ENCODE results near the gene PPARA.

The PPARA gene

GRCh38 chr22:46145896-46146295 lies 4.4 kb upstream of the PPARA start:
- DNase-seq, result peak; percentile 23

GRCh38 chr22:46146329-46146728 lies 4.0 kb upstream of the PPARA start:
- DNase-seq, result no peak

GRCh38 chr22:46147061-46147460 lies 3.3 kb upstream of the PPARA start:
- DNase-seq, result peak; percentile 42

GRCh38 chr22:46147471-46148267 lies 2.7 kb upstream of the PPARA start:
- DNase-seq, result no peak

- DNase-seq, result peak; percentile 40
Measured at GRCh38 chr22:46148336-46148735, 2.0 kb upstream of the PPARA start.

- DNase-seq, result peak; percentile 60
Measured at GRCh38 chr22:46148816-46149511, 1.4 kb upstream of the PPARA start.

- DNase-seq, result peak; percentile 65
Measured at GRCh38 chr22:46149512-46150033, 753 bp upstream of the PPARA start.

- DNase-seq, result peak; percentile 70
Measured at GRCh38 chr22:46150655-46151477, 540 bp downstream of the PPARA start.

GRCh38 chr22:46153930-46154329 lies 3.6 kb downstream of the PPARA start:
- no peak for DNase-seq

GRCh38 chr22:46156031-46156430 lies 5.7 kb downstream of the PPARA start:
- no peak for DNase-seq

GRCh38 chr22:46158283-46158682 lies 8.0 kb downstream of the PPARA start:
- no peak for DNase-seq

GRCh38 chr22:46159212-46159611 lies 8.9 kb downstream of the PPARA start:
- DNase-seq, result no peak

GRCh38 chr22:46159777-46160176 lies 9.5 kb downstream of the PPARA start:
- no peak for DNase-seq

- DNase-seq, result no peak
Measured at GRCh38 chr22:46162285-46162684, 12.0 kb downstream of the PPARA start.

GRCh38 chr22:46162771-46163556 lies 12.6 kb downstream of the PPARA start:
- DNase-seq, result no peak

GRCh38 chr22:46163557-46163888 lies 13.2 kb downstream of the PPARA start:
- no peak for DNase-seq

- DNase-seq, result no peak
Measured at GRCh38 chr22:46165977-46166376, 15.7 kb downstream of the PPARA start.

GRCh38 chr22:46169628-46170027 lies 19.3 kb downstream of the PPARA start:
- no peak for DNase-seq

GRCh38 chr22:46171940-46172339 lies 21.6 kb downstream of the PPARA start:
- DNase-seq, result no peak

- no peak for DNase-seq
Measured at GRCh38 chr22:46172522-46173110, 22.3 kb downstream of the PPARA start.

GRCh38 chr22:46173152-46173551 lies 22.8 kb downstream of the PPARA start:
- no peak for DNase-seq

- no peak for DNase-seq
Measured at GRCh38 chr22:46175631-46176030, 25.3 kb downstream of the PPARA start.

Data from right forelimb (tissue), 1 donor.